Bronchial epithelial cell (primary cell): ENCODE results near the gene PPP2R2B. TPM values are rescaled to one million over a fixed set of nuclear protein-coding genes. Genes with fewer than 3 reads are reported as not detected.

Experiments
- DNase-seq: peaks from one replicate; pipeline ENCODE4 v3.0.0-alpha.2; 2010; ENCODE audit warnings: low read depth
- FAIRE-seq: peaks from 2 replicates; lab custom pipeline; 2011; peaks lifted over from hg19 to GRCh38; lab: Jason Lieb, UNC
- H3K27me3 ChIP-seq: 2 replicates; pipeline ENCODE4 v1.5.1; 2011; ENCODE audit warnings: low read length; ENCODE audit not compliant: control insufficient read depth, insufficient read depth
- H3K36me3 ChIP-seq: 2 replicates; pipeline ENCODE4 v1.5.1; 2011; ENCODE audit warnings: low read length; ENCODE audit not compliant: control insufficient read depth, insufficient read depth
- H3K4me3 ChIP-seq: 2 replicates; pipeline ENCODE4 v1.5.1; 2011; ENCODE audit warnings: mild to moderate bottlenecking, low read depth, low read length, control low read depth
- CTCF ChIP-seq: IDR thresholded peaks from 2 replicates; pipeline ENCODE4 v1.5.1; 2011; ENCODE audit warnings: mild to moderate bottlenecking, moderate library complexity, low read length, control low read depth, inconsistent platforms; ENCODE audit not compliant: insufficient read depth, severe bottlenecking
- total RNA-seq: library from RNA; depleted of rRNA; stranded (reverse); fragments of >200 nt; gene quantifications from 2 replicates; pipeline ENCODE4 v1.2.1, GENCODE V29; 2014

Gene PPP2R2B
- total RNA-seq, 1 donor from 2014 or later = under 0.01 TPM

DNA sequence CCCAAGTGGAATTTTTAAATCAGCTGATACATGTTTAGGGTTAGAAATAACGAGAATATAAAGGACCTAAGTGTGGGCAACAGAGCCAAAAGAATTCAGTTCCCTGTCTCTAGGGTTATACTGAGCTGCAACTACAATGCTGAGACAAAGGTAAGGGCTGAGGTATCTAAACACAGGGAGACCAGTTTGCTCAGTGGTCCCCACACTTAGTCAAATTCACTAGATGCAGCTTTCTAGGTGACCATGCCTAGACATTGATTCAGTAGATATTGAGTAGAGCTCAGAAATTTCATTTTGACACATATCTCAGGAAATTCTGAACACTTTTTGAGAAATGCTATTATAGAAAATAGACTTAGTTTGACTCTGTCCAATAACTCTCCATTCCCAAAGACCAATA, 84.8 kb downstream of the PPP2R2B start:
- peaks cover 2% of the 10 kb centered on the region for H3K27me3 ChIP-seq
- TF ChIP-seq CTCF = no peak
- no peaks in the 10 kb centered on the region for H3K36me3 ChIP-seq
- no peak overlapping the region for H3K4me3 ChIP-seq
- FAIRE-seq (no peak), DNase-seq (no peak)

DNA sequence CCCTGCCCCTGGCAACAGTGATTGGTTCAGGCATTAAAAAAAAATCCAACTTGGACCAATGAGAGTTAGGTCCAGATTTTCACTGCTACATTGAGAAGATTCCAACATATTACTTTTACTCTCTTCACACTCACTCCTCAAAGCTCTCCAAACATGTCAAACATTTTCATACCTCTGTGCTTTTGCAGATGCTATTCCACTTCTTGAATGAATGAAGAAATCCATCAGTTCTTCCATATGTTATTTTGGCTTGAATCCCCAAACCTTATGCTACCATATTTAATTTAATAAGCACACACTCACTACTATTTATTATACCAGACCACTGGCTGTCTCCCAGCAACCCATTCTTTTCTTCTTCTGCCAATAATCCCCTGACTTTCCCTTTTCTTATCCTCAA, 87.1 kb downstream of the PPP2R2B start:
- DNase-seq (no peak), FAIRE-seq (no peak)
- Histone ChIP-seq H3K36me3 (no peaks in the 10 kb centered on the region), H3K4me3 (no peak overlapping the region), H3K27me3 (no peaks in the 10 kb centered on the region)
- no peak for TF ChIP-seq CTCF

- no peak for TF ChIP-seq CTCF
- no peak overlapping the region for H3K4me3 ChIP-seq
- peak; percentile 36 for FAIRE-seq
- no peak for DNase-seq
- no peaks in the 10 kb centered on the region for H3K36me3 ChIP-seq
- H3K27me3 ChIP-seq = no peaks in the 10 kb centered on the region
Observed at GRCh38 chr5:146789712-146790653, 88.6 kb downstream of the PPP2R2B start.

- Histone ChIP-seq H3K27me3 (no peaks in the 10 kb centered on the region), H3K4me3 (no peak overlapping the region), H3K36me3 (no peaks in the 10 kb centered on the region)
- TF ChIP-seq CTCF = no peak
- DNase-seq (no peak), FAIRE-seq (no peak)
Observed at GRCh38 chr5:146788898-146789297, 89.7 kb downstream of the PPP2R2B start.

- no peak overlapping the region for H3K4me3 ChIP-seq
- no peak for TF ChIP-seq CTCF
- DNase-seq (no peak), FAIRE-seq (no peak)
- H3K36me3 ChIP-seq = no peaks in the 10 kb centered on the region
- no peaks in the 10 kb centered on the region for H3K27me3 ChIP-seq
Observed at GRCh38 chr5:146785065-146785464, 93.5 kb downstream of the PPP2R2B start.
